Measurements from ENCODE around the gene SMIM41. TPM values are rescaled to one million over a fixed set of nuclear protein-coding genes. Genes with fewer than 3 reads are reported as not detected.

The SMIM41 gene
- total RNA-seq, 1 experiment from 2014 or later, result not detected

DNA sequence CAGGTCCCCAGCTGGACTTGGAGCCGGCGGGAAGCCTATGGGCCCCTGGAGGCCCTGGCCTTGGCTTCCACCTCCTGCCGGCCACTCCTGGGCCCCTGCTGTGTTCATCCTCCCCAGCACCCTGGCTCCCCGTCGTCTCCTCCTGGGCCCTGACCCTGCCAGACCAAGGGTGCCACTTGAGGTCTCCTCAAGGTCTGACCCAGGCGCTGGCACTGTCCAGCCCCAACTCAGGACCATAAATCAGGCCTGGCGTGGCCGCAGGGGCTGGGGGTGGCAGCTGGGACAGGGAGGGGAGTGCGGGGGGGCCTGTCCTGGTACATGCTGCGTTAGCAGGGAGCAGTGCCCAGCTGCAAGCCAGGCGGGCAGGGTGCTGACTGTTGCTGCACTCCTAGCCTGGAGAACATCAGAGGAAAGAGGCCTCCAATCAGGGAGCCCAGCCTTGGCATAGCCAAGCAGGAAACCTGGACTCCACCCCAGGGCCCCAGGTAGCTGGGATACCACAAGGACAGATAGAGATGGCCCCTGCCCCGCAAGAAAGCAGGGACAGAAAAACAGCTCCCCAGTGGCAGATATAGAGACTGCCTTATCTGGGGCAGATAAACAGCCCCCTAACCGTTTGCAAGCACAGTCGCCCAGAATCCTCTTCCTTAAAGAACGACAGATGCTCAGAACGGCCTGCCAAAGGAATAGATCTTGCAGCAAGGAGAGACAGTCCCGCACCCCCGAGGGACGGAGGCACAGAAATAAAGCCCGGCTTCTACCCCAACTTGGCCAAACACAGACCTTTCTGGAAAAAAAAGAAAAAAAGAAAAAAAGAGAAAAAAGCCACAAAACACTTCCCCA lies 16.2 kb upstream of the SMIM41 start:
- DNase-seq (ENCODE audit: low spot score), result no peak

- DNase-seq (ENCODE audit: low spot score), result no peak
Observed at GRCh38 chr12:52063981-52064649, 15.4 kb upstream of the SMIM41 start.

DNA sequence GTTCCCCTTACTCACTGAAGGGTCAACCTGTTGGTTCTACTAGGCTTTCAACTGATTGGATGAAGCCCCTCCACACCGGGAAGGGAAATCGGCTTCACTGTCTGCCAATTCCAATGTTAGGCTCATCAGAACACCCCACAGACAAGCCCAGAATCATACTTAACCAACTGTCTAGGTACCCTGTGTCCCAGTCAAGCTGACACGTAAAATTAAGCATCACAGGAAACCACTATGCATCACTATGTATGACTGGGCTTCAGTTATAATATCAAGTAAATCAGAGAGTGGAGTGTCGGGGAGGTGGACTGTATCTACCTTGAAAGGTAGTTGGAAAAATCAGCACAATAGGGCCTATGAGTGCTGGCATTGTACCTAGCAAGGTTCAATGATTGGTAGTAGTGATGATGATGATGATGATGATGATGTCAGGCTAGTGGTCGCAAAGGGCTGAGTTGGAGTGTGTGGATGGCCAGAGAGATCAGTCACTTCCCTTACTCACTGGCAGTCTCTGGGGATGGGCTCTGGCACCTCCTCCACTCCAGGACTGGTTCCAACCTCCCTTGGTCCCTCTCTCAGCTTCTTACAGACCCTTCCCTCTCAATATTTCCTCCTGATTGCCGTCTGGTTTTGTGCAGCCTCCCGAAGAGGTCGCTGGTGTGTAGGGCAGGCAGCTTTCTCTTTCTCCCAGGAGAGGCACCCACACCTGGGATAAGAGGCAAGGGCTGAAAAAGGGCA lies 13.0 kb upstream of the SMIM41 start:
- no peak for DNase-seq (ENCODE audit: low spot score)

DNA sequence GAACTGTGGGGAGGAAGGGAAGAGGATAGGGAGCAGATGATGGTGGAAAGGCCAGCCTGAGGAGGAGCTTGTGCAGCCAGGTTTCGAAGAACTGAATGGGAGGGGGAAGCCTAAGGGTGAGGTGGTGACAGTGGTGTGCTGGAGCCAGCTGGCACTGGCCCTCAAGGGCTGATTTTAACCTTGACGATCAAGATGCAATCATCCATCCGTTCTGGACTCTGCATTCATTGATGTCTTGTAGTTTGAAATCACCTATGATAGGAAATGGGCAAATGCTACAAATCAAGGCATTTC lies 12.5 kb upstream of the SMIM41 start:
- DNase-seq (ENCODE audit: low spot score), result no peak

- DNase-seq (ENCODE audit: low spot score), result peak; percentile 94
Observed at GRCh38 chr12:52069327-52070184, 9.9 kb upstream of the SMIM41 start, which contains the start of gene ATG101. TSS of gene ATG101 (plus strand) at chr12:52069978. CDS start at chr12:52073651, 3,673 bp downstream.

DNA sequence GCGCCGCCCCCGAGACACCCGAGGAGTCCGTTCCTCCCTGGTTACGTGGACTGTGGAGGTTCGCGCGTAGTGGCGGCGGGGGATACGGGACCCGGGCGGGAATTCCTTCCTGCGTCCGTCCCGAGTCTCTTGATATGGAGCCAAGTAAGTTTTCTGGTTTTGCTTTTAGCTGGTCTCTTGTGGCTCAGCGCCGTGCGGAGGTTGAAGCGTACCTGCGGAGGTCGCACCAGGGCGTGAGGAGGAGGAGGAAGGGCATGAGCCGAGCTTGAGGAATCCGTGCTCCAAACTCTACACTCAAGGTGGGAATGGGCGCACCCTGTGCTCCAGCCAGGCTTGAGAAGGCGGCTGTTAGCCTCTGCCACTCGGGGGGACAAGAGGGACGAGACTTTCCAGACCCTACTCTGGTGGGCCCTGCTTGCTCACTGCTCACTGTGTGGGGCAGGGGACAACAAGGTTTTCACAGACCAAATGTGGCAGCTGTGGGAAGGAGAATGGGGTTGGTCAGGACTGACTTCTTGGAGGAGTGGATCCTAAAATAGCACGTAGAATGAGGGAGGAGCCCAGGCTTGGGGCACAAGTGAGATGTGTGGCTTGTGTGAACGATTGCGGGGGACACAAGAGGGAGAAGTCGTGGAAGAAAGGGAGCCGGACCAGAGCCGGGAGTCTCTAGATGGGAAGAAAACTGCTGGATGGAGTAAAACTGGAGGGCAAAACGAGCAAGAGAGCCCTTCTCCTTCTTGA lies 9.1 kb upstream of the SMIM41 start:
- DNase-seq (ENCODE audit: low spot score), result peak; percentile 29

- no peak for DNase-seq (ENCODE audit: low spot score)
Observed at GRCh38 chr12:52073531-52074381, 5.7 kb upstream of the SMIM41 start.

- DNase-seq (ENCODE audit: low spot score), result no peak
Observed at GRCh38 chr12:52074971-52075724, 4.4 kb upstream of the SMIM41 start.

GRCh38 chr12:52076811-52077210 lies 2.7 kb upstream of the SMIM41 start:
- DNase-seq (ENCODE audit: low spot score), result no peak

GRCh38 chr12:52078276-52078675 lies 1.2 kb upstream of the SMIM41 start:
- no peak for DNase-seq (ENCODE audit: low spot score)

- no peak for DNase-seq (ENCODE audit: low spot score)
Observed at GRCh38 chr12:52080403-52081251, 1.1 kb downstream of the SMIM41 start.

DNA sequence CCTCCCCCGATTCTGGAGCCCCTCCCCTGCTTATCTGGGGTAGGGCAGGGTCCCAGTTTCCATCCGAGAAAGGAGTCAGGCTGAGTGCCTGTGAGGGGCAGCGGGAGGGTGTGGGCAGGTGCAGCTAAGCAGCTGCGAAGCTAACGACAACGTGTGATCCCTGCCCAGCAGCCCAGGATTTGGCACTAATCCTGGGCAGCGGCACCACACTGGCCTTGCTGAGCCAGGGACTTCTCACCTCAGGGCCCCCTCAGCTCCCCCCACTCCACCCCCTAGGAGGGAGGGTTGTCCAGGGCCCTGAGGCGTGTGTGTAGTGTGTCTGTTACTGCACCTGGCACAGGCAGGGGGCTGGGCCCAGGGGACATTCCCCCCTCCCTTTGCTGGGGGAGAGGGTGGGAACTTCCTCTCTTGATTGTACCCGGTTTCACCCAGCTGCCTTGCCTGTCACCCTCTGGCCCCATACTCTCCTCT lies 1.8 kb downstream of the SMIM41 start:
- no peak for DNase-seq (ENCODE audit: low spot score)

- no peak for DNase-seq (ENCODE audit: low spot score)
Observed at GRCh38 chr12:52082026-52082668, 2.6 kb downstream of the SMIM41 start.

- no peak for DNase-seq (ENCODE audit: low spot score)
Observed at GRCh38 chr12:52082669-52082987, 3.1 kb downstream of the SMIM41 start.

- peak; percentile 60 for DNase-seq (ENCODE audit: low spot score)
Observed at GRCh38 chr12:52082988-52083637, 3.6 kb downstream of the SMIM41 start.

GRCh38 chr12:52083638-52083996 lies 4.1 kb downstream of the SMIM41 start:
- DNase-seq (ENCODE audit: low spot score), result no peak

Measured in HT-29 (cell line).